NCI-H460 (cell line): ENCODE results near the gene RNF112. TPM values are rescaled to one million over a fixed set of nuclear protein-coding genes. Genes with fewer than 3 reads are reported as not detected.

Experiments used
- DNase-seq: peaks from one replicate; pipeline ENCODE4 v3.0.0-alpha.2; 2016; ENCODE audit warnings: low read depth; ENCODE audit errors: extremely low read depth
- total RNA-seq: library from RNA; depleted of rRNA; stranded (reverse); fragments of >200 nt; shearing (Covaris generic); gene quantifications from 2 replicates; pipeline ENCODE4 v1.2.3, GENCODE V29; 2014

The RNF112 gene
- total RNA-seq, 1 experiment from 2014 or later = 0.20 TPM

GRCh38 chr17:19372866-19373504 is 38.0 kb upstream of the RNF112 start:
- DNase-seq = no peak

GRCh38 chr17:19374136-19374535 is 36.9 kb upstream of the RNF112 start:
- DNase-seq = no peak

- no peak for DNase-seq
Observed at GRCh38 chr17:19375732-19376131, 35.3 kb upstream of the RNF112 start.

- DNase-seq = no peak
Observed at GRCh38 chr17:19376811-19377210, 34.2 kb upstream of the RNF112 start.

- DNase-seq = peak; percentile 98
Observed at GRCh38 chr17:19377602-19378415, 33.2 kb upstream of the RNF112 start.

- no peak for DNase-seq
Observed at GRCh38 chr17:19378416-19379360, 32.3 kb upstream of the RNF112 start, which contains the start of gene MAPK7. Gene MAPK7 (plus strand): TSS chr17:19378498. CDS start chr17:19378901, 403 bp downstream.

GRCh38 chr17:19379361-19380065 is 31.5 kb upstream of the RNF112 start:
- no peak for DNase-seq

GRCh38 chr17:19380481-19381301 is 30.3 kb upstream of the RNF112 start:
- no peak for DNase-seq

- DNase-seq = no peak
Observed at GRCh38 chr17:19381361-19381740, 29.7 kb upstream of the RNF112 start.

- DNase-seq = no peak
Observed at GRCh38 chr17:19381741-19382444, 29.1 kb upstream of the RNF112 start.

GRCh38 chr17:19382531-19383444 is 28.2 kb upstream of the RNF112 start:
- DNase-seq = no peak

GRCh38 chr17:19383681-19384470 is 27.2 kb upstream of the RNF112 start:
- DNase-seq = no peak

- no peak for DNase-seq
Observed at GRCh38 chr17:19384723-19385391, 26.2 kb upstream of the RNF112 start.

GRCh38 chr17:19385521-19385983 is 25.5 kb upstream of the RNF112 start:
- DNase-seq = no peak

- DNase-seq = no peak
Observed at GRCh38 chr17:19386051-19386929, 24.7 kb upstream of the RNF112 start.
